Gastroesophageal sphincter (tissue), 4 donors: Measurements from ENCODE around the gene CILP. TPM values are rescaled to one million over a fixed set of nuclear protein-coding genes. Genes with fewer than 3 reads are reported as not detected.

Source experiments
- ATAC-seq: fragments of 150-250 bp; one replicate; pipeline ENCODE4 v1.9.1; 2016; ENCODE audit warnings: mild to moderate bottlenecking, moderate library complexity
- H3K27ac ChIP-seq, 4 donors: fragments of 200-600 bp; sonication (generic) in 3 of 4; 1 replicate in 3 of 4; 2 replicates in 1 of 4; pipeline ENCODE4 v1.5.1; 2016 to 2019
- H3K27me3 ChIP-seq: fragments of 200-600 bp; sonication (generic); one replicate; pipeline ENCODE4 v1.5.1; 2019
- H3K36me3 ChIP-seq, 2 donors: fragments of 200-600 bp; sonication (generic); one replicate each; pipeline ENCODE4 v1.5.1; 2019; ENCODE audit warnings: control low read depth in 1 of 2
- H3K4me1 ChIP-seq, 3 donors: fragments of 200-600 bp; sonication (generic); 1 replicate in 2 of 3; 2 replicates in 1 of 3; pipeline ENCODE4 v1.5.1; 2016 to 2019; ENCODE audit warnings: control low read depth in 2 of 3
- H3K4me3 ChIP-seq, 2 donors: fragments of 200-600 bp; sonication (generic); one replicate each; pipeline ENCODE4 v1.5.1; 2019; ENCODE audit warnings: mild to moderate bottlenecking in 1 of 2, moderate library complexity in 1 of 2
- H3K9me3 ChIP-seq, 3 donors: fragments of 200-600 bp; sonication (generic); one replicate each; pipeline ENCODE4 v1.5.1; 2017 to 2019; ENCODE audit warnings: control low read depth in 2 of 3
- CTCF ChIP-seq, 4 experiments: fragments of 200-600 bp in 2 of 4; fragments of 450-650 bp in 2 of 4; sonication (generic) in 1 of 4; IDR thresholded peaks; one replicate each; pipeline ENCODE4 v1.5.1; 2017 to 2019; ENCODE audit warnings: antibody characterized with exemption in 4 of 4, mild to moderate bottlenecking in 2 of 4, moderate library complexity in 2 of 4
- EP300 ChIP-seq: sonication (generic); formaldehyde crosslinking; IDR thresholded peaks from one replicate; pipeline ENCODE4 v1.6.1; 2017; ENCODE audit warnings: antibody characterized with exemption, mild to moderate bottlenecking
- POLR2A ChIP-seq, 2 donors: fragments of 450-650 bp; IDR thresholded peaks; one replicate each; pipeline ENCODE4 v1.6.1; 2017; ENCODE audit warnings: antibody characterized with exemption in 2 of 2, mild to moderate bottlenecking in 2 of 2, moderate library complexity in 1 of 2
- POLR2AphosphoS5 ChIP-seq: sonication (generic); formaldehyde crosslinking; IDR thresholded peaks from one replicate; pipeline ENCODE4 v1.6.1; 2017; ENCODE audit warnings: antibody characterized with exemption
- WGBS, 2 donors: methylation state at CpG; one replicate each; pipeline ENCODE4 v1.1.5; 2018; ENCODE audit warnings: low coverage in 1 of 2; 5-methylcytosine and 5-hydroxymethylcytosine counted together
- total RNA-seq, 4 donors: library from RNA; depleted of rRNA; stranded (reverse); fragments of >200 nt; gene quantifications; one replicate each; pipeline ENCODE4 v1.1.0, GENCODE V29; 2016

The CILP gene
- total RNA-seq, 4 donors from 2014 or later, result 43.7 to 114 (median 74.5) TPM

DNA sequence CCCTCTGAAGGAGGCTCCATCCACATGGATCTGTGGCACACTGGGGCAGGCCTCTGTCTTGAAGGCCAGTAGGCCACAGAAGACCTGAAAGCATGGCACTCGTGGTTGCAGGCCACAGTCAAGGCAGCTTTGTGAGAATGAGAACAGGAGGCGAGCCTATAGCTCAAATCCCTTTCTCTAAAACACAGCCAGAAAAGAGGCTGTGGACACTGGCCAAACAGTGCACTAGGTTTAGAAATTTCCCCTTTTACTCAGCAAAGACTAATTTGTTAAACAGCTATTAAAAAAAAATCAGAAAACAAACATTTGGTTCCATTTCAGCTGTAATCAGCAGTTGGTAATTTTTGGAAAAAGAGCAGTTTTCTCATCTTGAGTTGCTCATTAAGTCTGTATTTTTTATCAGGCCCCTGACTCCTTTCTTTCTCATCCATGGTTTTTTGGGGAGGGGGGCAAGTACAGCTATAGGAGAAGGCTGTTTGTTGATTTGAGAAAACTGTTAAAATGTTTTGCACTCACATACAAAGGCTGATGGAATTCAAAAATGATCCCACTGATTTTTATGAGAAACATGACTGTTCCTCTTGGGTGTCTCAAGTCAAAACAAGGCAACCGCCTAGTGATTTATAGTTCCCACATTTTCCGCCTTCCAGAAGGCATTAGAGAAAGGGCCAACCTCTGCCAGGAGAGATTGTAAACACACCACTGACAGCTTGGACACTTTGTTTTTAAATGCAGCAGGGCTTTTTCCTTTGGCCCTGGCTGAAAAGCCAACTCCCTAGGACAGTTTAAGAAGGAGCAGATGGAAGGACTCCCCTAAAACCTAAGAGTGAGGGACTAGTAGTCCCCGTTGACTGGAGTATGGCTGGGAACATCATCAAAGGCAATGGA, 47.3 kb upstream of the CILP start:
- Histone ChIP-seq H3K4me3 (no peak overlapping the region), H3K36me3 (peaks cover 0 to 44% of the 10 kb centered on the region in 2 donors), H3K27me3 (no peaks in the 10 kb centered on the region), H3K4me1 (peaks cover 7 to 66% (median 34%) of the 10 kb centered on the region in 3 donors), H3K27ac (peak overlapping the region; percentile 51 to 90 (median 87)), H3K9me3 (no peaks in the 10 kb centered on the region)
- WGBS, 2 donors, result 12 to 27% methylated on average over 4 to 5 of the region's 5 CpGs
- peak; percentile 79 for ATAC-seq
- TF ChIP-seq CTCF (IDR thresholded peaks at IDR 0.05) (no peak), POLR2AphosphoS5 (peak; percentile 98)

GRCh38 chr15:65255486-65256140, 44.3 kb upstream of the CILP start:
- Histone ChIP-seq H3K9me3 (no peaks in the 10 kb centered on the region), H3K27me3 (no peaks in the 10 kb centered on the region), H3K4me1 (peaks cover 7 to 56% (median 30%) of the 10 kb centered on the region in 3 donors), H3K36me3 (peaks cover 0 to 24% of the 10 kb centered on the region in 2 donors), H3K27ac (peak overlapping the region in 1 of 4 donors; percentile 46), H3K4me3 (no peak overlapping the region)
- WGBS, 2 donors, result 88 to 95% methylated on average over 4 to 7 of the region's 7 CpGs
- ATAC-seq, result no peak
- TF ChIP-seq POLR2A (IDR thresholded peaks at IDR 0.05) (no peak), CTCF (IDR thresholded peaks at IDR 0.05) (no peak), POLR2AphosphoS5 (no peak), EP300 (no peak)

DNA sequence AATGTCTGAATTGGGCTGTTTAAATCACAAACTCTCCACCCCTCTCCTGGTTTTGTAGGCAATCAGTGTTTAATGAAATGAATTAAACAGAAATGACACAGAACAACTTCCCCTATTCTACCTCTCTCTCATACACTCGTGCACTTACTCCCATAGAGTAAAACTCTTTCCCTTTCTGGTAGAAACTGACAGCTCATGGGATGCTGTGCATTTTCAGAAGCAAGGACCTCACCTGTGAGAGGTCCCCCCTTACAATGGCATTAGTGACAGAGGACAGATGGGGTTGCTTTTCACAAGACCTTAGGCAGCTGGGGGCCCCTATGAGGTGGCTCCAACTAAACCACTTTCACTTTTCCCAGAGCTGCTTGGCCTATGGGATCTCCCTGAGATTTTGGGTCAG, 43.5 kb upstream of the CILP start:
- Histone ChIP-seq H3K4me3 (no peak overlapping the region), H3K9me3 (no peaks in the 10 kb centered on the region), H3K4me1 (peaks cover 7 to 53% (median 22%) of the 10 kb centered on the region in 3 donors), H3K27me3 (no peaks in the 10 kb centered on the region), H3K36me3 (peaks cover 0 to 24% of the 10 kb centered on the region in 2 donors), H3K27ac (peak overlapping the region in 3 of 4 donors; percentile 20 to 52 (median 46))
- WGBS, 2 donors, result 22 to 36% methylated on average over 1 of the region's 1 CpG
- TF ChIP-seq POLR2AphosphoS5 (no peak), CTCF (IDR thresholded peaks at IDR 0.05) (no peak), POLR2A (IDR thresholded peaks at IDR 0.05) (no peak), EP300 (no peak)
- ATAC-seq, result no peak

DNA sequence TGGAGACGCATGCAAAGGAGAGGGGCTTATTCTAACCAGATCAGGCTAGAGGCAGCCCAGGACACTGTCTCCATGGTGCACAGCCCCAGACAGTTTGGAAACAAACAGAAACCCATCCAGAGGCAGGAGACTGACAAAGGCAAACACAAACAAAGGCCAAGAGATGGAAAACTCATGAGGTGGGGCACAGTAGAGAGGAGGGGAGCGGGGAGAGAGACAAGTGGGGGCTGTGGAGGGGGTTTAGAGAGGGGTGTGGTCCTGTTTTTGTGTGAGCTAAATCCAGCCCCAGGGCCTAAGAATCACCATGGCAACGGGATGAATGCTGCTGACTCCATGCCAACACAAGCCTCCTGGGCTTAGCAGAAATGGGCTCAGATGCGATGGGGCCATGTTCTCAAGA, 43.1 kb upstream of the CILP start:
- H3K27me3 ChIP-seq, result no peaks in the 10 kb centered on the region
- H3K4me3 ChIP-seq, result no peak overlapping the region
- no peaks in the 10 kb centered on the region for H3K9me3 ChIP-seq
- 19 to 36% methylated on average over 2 to 4 of the region's 4 CpGs for WGBS, 2 donors
- peaks cover 0 to 28% of the 10 kb centered on the region in 2 donors for H3K36me3 ChIP-seq
- TF ChIP-seq POLR2A (IDR thresholded peaks at IDR 0.05), result no peak
- TF ChIP-seq POLR2AphosphoS5, result no peak
- no peak for TF ChIP-seq CTCF (IDR thresholded peaks at IDR 0.05)
- TF ChIP-seq EP300, result no peak
- peak overlapping the region in 3 of 4 donors; percentile 20 to 52 (median 46) for H3K27ac ChIP-seq
- peaks cover 7 to 53% (median 25%) of the 10 kb centered on the region in 3 donors for H3K4me1 ChIP-seq
- ATAC-seq, result no peak
